GM06990 (cell line): ENCODE data around the gene AGBL4.

Source experiments
- DNase-seq: peaks from one replicate; pipeline ENCODE4 v3.0.0-alpha.2; 2011; ENCODE audit not compliant: insufficient read length; ENCODE audit errors: extremely low read depth
- H3K27me3 ChIP-seq: replicated peaks from 2 replicates; pipeline ENCODE4 v1.6.0; 2011; ENCODE audit warnings: low read length; ENCODE audit not compliant: control insufficient read depth, insufficient read depth
- H3K36me3 ChIP-seq: 2 replicates; pipeline ENCODE4 v1.5.1; 2011; ENCODE audit warnings: low read length; ENCODE audit not compliant: control insufficient read depth, insufficient read depth
- H3K4me3 ChIP-seq: replicated peaks from 2 replicates; pipeline ENCODE4 v1.5.1; 2011; ENCODE audit warnings: low read depth, mild to moderate bottlenecking, control low read depth, low read length
- TF ChIP-seq, protein P1 (sequence below): IDR thresholded peaks from 2 replicates; pipeline ENCODE4 v1.5.1; 2011; ENCODE audit warnings: low read length, control low read depth, mild to moderate bottlenecking, inconsistent platforms; ENCODE audit not compliant: insufficient read depth, poor library complexity, severe bottlenecking

Gene AGBL4

DNA sequence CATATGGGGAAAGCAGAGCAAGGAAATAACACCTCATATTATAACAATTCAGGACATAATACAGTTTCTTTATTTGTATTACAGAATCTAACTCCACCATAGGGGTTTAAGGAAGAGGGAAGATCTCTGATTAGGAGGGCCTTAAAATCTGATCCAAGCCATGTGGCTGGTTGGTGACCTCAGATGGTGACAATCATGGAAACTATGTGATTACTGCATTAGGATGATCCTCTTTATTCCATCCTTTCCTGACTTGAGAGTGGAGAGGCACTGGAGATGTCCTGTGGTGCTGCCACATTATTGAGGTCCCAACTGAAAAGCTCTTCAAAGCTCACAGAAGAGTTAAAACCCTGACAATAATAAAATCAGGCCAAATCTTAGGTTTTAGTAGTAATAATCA is 1078.9 kb downstream of the AGBL4 start:
- Histone ChIP-seq H3K36me3 (no peaks in the 10 kb centered on the region), H3K27me3 (no peaks in the 10 kb centered on the region), H3K4me3 (no peak overlapping the region)
- TF ChIP-seq, protein P1, sequence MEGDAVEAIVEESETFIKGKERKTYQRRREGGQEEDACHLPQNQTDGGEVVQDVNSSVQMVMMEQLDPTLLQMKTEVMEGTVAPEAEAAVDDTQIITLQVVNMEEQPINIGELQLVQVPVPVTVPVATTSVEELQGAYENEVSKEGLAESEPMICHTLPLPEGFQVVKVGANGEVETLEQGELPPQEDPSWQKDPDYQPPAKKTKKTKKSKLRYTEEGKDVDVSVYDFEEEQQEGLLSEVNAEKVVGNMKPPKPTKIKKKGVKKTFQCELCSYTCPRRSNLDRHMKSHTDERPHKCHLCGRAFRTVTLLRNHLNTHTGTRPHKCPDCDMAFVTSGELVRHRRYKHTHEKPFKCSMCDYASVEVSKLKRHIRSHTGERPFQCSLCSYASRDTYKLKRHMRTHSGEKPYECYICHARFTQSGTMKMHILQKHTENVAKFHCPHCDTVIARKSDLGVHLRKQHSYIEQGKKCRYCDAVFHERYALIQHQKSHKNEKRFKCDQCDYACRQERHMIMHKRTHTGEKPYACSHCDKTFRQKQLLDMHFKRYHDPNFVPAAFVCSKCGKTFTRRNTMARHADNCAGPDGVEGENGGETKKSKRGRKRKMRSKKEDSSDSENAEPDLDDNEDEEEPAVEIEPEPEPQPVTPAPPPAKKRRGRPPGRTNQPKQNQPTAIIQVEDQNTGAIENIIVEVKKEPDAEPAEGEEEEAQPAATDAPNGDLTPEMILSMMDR = no peak
- DNase-seq = no peak

DNA sequence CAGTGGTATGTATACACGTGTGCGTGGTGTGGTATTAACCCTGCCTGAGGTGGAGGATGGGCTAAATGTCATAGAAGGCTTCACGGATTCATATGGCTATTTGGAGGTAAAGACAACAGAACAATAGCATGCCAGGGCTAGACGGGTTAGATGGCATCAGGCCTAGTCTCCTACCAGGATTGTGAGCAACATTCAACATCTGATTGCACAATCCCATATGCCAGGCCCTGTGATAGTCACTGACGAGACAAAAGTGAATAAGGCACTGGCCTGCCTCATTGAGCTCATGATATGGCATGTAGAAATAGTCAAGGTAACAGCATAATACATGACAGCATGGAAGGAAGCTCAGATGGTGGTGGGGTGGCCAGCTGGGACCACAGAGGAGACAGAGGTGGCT is 1079.9 kb downstream of the AGBL4 start:
- Histone ChIP-seq H3K27me3 (no peaks in the 10 kb centered on the region), H3K4me3 (no peak overlapping the region), H3K36me3 (no peaks in the 10 kb centered on the region)
- no peak for DNase-seq
- TF ChIP-seq, protein P1 = no peak

DNA sequence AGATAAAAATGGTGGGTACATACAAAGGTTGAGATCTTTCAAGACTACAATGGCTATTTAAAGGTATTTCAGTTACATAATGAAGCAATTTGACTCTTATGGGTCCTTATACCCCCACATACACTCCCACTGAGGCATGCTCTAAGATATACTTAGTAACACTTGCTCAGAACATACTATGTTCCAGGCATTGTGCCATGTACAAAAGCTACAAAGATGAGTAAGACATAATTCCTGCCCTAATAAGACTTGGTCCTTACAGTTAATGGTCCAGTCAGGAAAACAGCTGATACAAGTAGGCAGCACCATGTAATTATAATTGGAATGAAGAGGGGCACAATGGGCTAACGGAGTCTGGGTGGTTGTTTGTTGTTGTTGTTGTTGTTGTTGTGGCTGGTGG is 1080.4 kb downstream of the AGBL4 start:
- no peak overlapping the region for H3K4me3 ChIP-seq
- TF ChIP-seq, protein P1 = no peak
- H3K36me3 ChIP-seq = no peaks in the 10 kb centered on the region

DNA sequence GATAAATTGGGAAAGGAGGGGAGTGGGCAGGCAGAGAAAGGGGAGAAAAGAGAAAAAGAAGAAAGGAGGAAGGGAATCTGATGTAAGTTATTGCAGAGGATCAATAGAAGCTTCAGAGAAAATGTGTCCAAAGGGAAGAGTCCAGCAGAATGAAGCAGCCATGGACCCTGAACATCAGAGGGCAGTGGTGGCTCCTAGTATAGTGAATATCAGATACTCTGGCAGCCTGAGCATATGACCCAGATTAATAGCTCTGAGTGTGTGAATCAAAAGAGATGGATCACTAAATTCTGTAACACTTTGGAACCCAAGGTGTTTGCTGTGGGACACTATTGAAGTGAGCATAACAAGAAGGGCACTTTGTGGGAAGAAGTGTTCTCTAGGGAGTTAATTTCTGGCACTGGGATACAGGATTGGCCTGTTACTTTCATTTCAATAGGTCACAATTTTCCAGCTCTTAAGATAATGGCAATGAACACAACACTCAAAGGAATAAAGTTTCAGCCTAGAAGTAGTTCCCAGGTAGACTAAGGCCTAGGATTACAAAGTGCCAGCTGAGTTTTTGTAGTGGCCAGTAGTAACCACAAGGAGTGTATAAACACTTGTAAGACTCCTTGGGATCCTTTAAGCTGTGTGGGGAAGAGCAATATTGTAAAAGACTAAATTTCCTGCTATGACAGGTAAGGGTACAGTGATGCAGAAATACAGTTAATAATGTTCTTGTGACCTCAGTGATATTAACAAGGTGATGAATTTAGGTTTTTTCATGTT is 1082.6 kb downstream of the AGBL4 start:
- Histone ChIP-seq H3K27me3 (no peaks in the 10 kb centered on the region), H3K36me3 (no peaks in the 10 kb centered on the region), H3K4me3 (no peak overlapping the region)
- no peak for DNase-seq
- TF ChIP-seq, protein P1 = no peak

More for the DNA sequence above, 1080.4 kb downstream of the AGBL4 start:
- H3K27me3 ChIP-seq = no peaks in the 10 kb centered on the region
- DNase-seq = no peak

DNA sequence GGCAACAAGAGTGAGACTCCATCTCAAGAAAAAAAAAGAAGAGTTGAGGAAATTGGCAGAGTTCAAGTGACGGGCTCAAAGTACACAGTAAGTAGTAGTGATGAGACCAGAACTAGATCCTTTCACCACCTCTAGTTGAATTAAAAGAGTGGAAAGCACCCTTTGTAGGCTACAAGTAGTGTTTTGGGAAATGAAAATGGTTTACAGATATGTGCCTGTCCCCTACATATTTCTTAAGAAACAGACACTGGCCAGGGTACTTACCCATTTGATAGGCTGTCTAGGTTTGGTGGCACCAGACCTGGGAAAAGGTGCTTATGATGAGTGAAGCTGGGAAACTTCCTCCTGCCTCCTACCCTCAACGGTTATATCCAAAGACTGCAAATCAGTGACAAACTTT is 1083.4 kb downstream of the AGBL4 start:
- no peaks in the 10 kb centered on the region for H3K27me3 ChIP-seq
- H3K4me3 ChIP-seq = no peak overlapping the region
- TF ChIP-seq, protein P1 = no peak
- H3K36me3 ChIP-seq = no peaks in the 10 kb centered on the region
- no peak for DNase-seq

DNA sequence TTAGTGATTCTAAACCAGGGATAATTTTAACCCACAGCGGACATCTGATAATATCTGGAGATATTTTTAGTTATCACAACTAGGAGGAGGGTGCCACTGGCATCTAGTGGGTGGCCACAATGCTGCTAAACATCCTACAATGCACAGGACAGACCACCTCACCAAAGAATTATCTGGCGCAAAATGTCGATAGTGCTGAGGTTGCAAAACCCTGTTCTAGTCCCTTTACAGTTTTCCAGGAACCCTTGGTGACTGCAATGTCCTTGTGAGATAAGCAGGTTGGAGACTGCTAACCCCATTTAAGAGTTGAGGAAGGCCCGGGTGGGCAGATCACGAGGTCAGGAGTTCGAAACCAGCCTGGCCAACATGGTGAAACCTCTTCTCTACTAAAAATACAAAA is 1083.9 kb downstream of the AGBL4 start:
- DNase-seq = no peak
- no peak overlapping the region for H3K4me3 ChIP-seq
- TF ChIP-seq, protein P1 = no peak

More for the DNA sequence above, 1083.9 kb downstream of the AGBL4 start:
- no peaks in the 10 kb centered on the region for H3K36me3 ChIP-seq
- no peaks in the 10 kb centered on the region for H3K27me3 ChIP-seq
